Suppressor macrophage treated with lipopolysaccharide for 1 hour (primary cell): ENCODE results near the gene KCNH2.

Experiments used
- DNase-seq, 3 donors: peaks; one replicate each; pipeline ENCODE4 v3.0.0-alpha.2; 2020 to 2022

Gene KCNH2

DNA sequence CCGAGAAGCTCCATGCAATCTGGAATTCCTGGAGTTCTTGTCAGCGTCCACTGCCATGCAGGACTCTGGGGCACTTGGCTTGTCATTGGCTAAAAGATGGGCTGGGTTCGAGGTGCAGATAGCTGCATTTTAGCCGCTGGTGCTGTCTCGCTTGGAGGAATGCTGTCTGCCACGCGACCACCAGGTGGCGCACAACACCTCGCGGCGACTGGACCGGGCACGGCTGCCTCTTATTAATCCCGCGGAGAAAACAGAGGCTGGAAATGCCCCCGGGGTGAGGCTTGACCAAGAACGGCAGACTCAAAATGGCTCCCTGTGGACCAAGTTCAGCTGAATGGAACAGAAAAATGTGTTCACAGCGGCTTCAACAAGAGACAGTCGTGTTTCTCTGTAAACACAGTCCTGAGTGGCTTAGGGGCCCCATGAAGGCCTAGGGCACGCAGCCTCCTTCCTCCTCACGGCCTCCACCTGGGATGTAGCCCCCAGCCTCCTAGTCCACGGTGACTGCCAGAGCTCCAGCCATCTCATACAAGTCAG lies 79.6 kb downstream of the KCNH2 start:
- peak; percentile 71 to 88 (median 84) for DNase-seq

DNA sequence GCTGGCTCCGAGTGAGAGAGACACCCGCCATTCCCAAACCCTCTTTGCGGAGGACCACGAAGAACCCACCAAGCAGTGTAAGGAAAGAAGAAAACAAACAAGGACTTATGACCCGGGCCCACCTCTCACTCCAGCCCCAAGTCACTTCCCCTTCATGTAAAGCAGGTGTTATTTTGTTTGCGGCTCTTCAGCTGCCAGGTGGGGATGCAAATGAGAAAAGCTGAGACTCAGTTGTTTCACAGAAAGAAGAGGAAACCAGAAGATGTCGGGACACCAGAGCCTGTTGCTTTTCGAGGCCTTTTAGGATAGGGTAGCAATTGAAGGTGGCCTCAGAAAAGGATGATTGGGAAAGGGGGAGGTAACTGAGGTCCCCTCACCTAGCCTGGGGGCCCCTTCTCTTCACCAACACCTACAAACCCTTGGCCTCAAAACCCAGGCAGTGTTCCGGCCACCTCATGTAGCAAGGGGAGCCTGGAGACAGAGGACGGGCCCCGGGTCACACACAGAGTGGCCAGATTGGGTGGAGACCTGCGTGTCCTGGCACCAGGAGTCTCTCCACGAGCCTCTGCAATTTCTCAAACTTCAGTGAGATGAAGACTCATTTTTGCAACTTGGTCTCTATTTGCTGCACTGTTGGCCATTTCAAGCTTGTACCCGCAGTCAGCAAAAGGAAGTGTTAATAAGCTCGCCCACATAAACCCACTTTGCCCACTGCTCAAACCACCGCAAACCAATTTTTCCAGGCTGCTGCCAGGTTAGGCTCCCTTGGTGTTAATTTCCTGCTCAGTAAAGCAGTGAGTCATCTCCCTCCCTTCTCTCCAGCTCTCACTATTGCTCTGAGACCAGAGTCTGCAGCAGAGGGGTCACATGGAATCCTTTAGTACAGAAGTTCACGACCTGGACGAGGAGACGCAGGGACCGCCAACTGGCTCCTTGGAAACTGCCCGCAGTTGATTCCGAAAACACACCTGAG lies 80.3 kb downstream of the KCNH2 start:
- DNase-seq, result no peak

DNA sequence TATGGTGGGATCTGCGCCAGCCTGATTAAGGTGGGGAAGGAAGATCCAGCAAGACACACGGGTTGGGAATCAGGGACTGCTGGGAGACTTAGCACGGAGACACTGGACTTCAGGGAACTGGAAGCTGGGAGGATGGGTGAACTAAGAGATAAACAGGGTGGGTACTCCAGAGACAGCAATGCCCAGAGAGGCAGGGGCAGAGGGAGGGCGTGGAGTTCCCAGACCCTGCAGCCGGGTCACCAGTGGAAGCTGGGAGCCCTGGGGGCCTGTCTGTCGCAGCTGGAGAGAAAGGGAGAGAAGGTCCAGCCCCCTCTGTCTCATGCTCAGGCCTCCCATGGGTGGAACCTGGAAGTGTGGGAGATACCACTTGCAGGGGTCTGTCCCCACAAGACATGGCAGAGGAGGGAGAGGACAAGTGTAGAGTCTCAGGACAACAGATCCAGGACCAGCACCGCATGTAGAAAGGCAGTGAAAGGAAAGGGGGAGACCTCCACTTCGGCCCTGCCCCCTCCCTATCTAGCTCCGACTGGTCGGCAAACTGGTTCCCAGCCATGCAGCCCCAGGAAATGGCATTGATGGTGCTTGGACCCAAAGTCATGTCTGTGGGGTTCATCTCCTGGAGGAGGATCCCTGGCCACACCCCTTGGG lies 81.4 kb downstream of the KCNH2 start:
- no peak for DNase-seq

DNA sequence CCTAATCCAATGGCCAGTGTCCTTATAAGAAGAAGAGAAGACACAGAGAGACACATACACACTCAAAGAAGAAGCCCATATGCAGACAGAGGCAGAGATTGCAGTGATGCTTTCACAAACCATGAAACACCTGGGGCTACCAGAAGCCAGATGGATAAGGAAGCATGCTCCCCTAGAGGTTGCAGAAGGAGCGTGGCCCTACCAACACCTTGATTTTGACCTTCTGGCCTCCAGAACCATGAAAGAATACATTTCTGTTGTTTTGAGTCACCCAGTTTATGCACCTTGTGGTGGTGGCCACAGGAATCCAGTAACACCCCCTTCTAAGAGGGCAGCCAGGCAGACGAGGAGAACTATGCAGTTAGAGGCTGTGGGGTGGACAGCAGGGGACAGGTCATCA lies 82.3 kb downstream of the KCNH2 start:
- DNase-seq, result peak in 1 of 3 donors; percentile 7
